H1 (cell line): ENCODE measurements around the gene TLE4. TPM values are rescaled to one million over a fixed set of nuclear protein-coding genes. Genes with fewer than 3 reads are reported as not detected.

Source experiments
- CTCF ChIA-PET: fragments of 300-600 bp; sonication (Branson Sonifier 250); formaldehyde crosslinking; loops from one replicate; lab custom pipeline; 2021; ENCODE audit not compliant: partially characterized antibody; lab: Charles Lee
- POLR2A ChIA-PET: fragments of 300-600 bp; sonication (Branson Sonifier 250); formaldehyde crosslinking; loops from one replicate; lab custom pipeline; 2021; ENCODE audit warnings: inconsistent platforms; ENCODE audit not compliant: partially characterized antibody; lab: Charles Lee
- DNase-seq, 2 experiments: peaks; one replicate each; pipeline versions ENCODE4 v3.0.0 to v3.0.0-alpha.2; 2010 to 2022; ENCODE audit warnings: low spot score in 2 of 2, low read depth in 1 of 2, mixed read lengths in 1 of 2
- FAIRE-seq: peaks from 2 replicates; lab custom pipeline; 2011; peaks lifted over from hg19 to GRCh38; lab: Jason Lieb, UNC
- H2AFZ ChIP-seq: 2 replicates; pipeline ENCODE4 v1.8.1; 2012; ENCODE audit warnings: low read length, inconsistent platforms
- H2AK5ac ChIP-seq: 2 replicates; pipeline ENCODE4 v1.6.1; 2013; ENCODE audit warnings: low read depth, low read length
- H2BK120ac ChIP-seq: replicated peaks from 2 replicates; pipeline ENCODE3; 2013; ENCODE audit warnings: low read depth, low read length, inconsistent platforms
- H2BK12ac ChIP-seq: 2 replicates; pipeline ENCODE4 v1.6.1; 2013; ENCODE audit warnings: low read depth, low read length
- H2BK15ac ChIP-seq: 2 replicates; pipeline ENCODE4 v1.6.1; 2013; ENCODE audit warnings: low read length
- H2BK20ac ChIP-seq: 2 replicates; pipeline ENCODE4 v1.6.1; 2013; ENCODE audit warnings: low read length
- H2BK5ac ChIP-seq: 2 replicates; pipeline ENCODE4 v1.6.1; 2013; ENCODE audit warnings: low read depth, low read length
- H3K14ac ChIP-seq: 2 replicates; pipeline ENCODE4 v1.6.1; 2013; ENCODE audit warnings: inconsistent platforms; ENCODE audit not compliant: insufficient read length
- H3K18ac ChIP-seq: 2 replicates; pipeline ENCODE4 v1.6.1; 2013; ENCODE audit warnings: low read length; ENCODE audit errors: extremely low read depth
- H3K23ac ChIP-seq: 2 replicates; pipeline ENCODE4 v1.6.1; 2013; ENCODE audit warnings: inconsistent platforms; ENCODE audit not compliant: insufficient read length
- H3K23me2 ChIP-seq: 2 replicates; pipeline ENCODE4 v1.6.1; 2013; ENCODE audit warnings: low read depth, low read length
- H3K27ac ChIP-seq: 2 replicates; pipeline ENCODE4 v1.6.1; 2011; ENCODE audit warnings: low read depth, low read length, inconsistent platforms
- H3K27me3 ChIP-seq, 4 experiments: replicated peaks in 1 of 4; 1 replicate in 1 of 4; 2 replicates in 3 of 4; pipeline versions ENCODE4 v1.6.1 to v1.8.1; 2011 to 2013; ENCODE audit warnings: low read length in 3 of 4, mild to moderate bottlenecking in 3 of 4, inconsistent platforms in 2 of 4, mixed read lengths in 2 of 4, moderate library complexity in 1 of 4; ENCODE audit not compliant: control insufficient read depth in 3 of 4, insufficient read depth in 3 of 4; ENCODE audit errors: extremely low read depth in 1 of 4
- H3K36me3 ChIP-seq, 4 experiments: 2 replicates each; pipeline versions ENCODE4 v1.6.1 to v1.8.1; 2011 to 2013; ENCODE audit warnings: mild to moderate bottlenecking in 4 of 4, low read length in 3 of 4, moderate library complexity in 2 of 4, control low read depth in 1 of 4, inconsistent platforms in 1 of 4; ENCODE audit not compliant: insufficient read depth in 4 of 4, control insufficient read depth in 2 of 4
- H3K4ac ChIP-seq: replicated peaks from 2 replicates; pipeline ENCODE3; 2013; ENCODE audit warnings: low read length, low read depth, mixed read lengths, inconsistent platforms; ENCODE audit not compliant: insufficient read length
- H3K4me1 ChIP-seq, 4 experiments: replicated peaks in 1 of 4; 1 replicate in 1 of 4; 2 replicates in 3 of 4; pipeline versions ENCODE4 v1.6.1 to v1.8.1; 2011 to 2013; ENCODE audit warnings: low read length in 3 of 4, inconsistent platforms in 2 of 4, mixed read lengths in 1 of 4; ENCODE audit not compliant: insufficient read depth in 4 of 4, control insufficient read depth in 3 of 4
- H3K4me2 ChIP-seq, 2 experiments: 2 replicates each; pipeline versions ENCODE4 v1.6.1 to v1.8.1; 2011 to 2013; ENCODE audit warnings: low read depth in 2 of 2, low read length in 2 of 2, control low read depth in 1 of 2, inconsistent platforms in 1 of 2, mild to moderate bottlenecking in 1 of 2; ENCODE audit not compliant: insufficient read depth in 1 of 2
- H3K4me3 ChIP-seq, 4 experiments: fragments of 200-600, 300-600 bp in 1 of 4; sonication (generic), shearing (Covaris generic), sonication (Bioruptor Twin) in 1 of 4; 2 replicates each; pipeline versions ENCODE4 v1.5.1 to v1.8.1; 2011 to 2016; ENCODE audit warnings: low read length in 4 of 4, low read depth in 3 of 4, control low read depth in 2 of 4, inconsistent platforms in 2 of 4, mild to moderate bottlenecking in 2 of 4, mixed read lengths in 1 of 4, moderate library complexity in 1 of 4; ENCODE audit not compliant: insufficient read depth in 2 of 4; ENCODE audit errors: extremely low read depth in 1 of 4
- H3K56ac ChIP-seq: replicated peaks from 2 replicates; pipeline ENCODE3; 2013; ENCODE audit warnings: low read depth, mild to moderate bottlenecking, mixed read lengths, low read length, inconsistent platforms; ENCODE audit not compliant: insufficient read length
- H3K79me1 ChIP-seq: 2 replicates; pipeline ENCODE4 v1.6.1; 2013; ENCODE audit warnings: low read depth, low read length, control low read depth
- H3K79me2 ChIP-seq, 2 experiments: 2 replicates each; pipeline versions ENCODE4 v1.6.1 to v1.8.1; 2012 to 2013; ENCODE audit warnings: low read length in 2 of 2, mild to moderate bottlenecking in 2 of 2, inconsistent platforms in 1 of 2; ENCODE audit not compliant: insufficient read depth in 2 of 2, control insufficient read depth in 1 of 2
- H3K9ac ChIP-seq, 4 experiments: replicated peaks in 1 of 4; 1 replicate in 1 of 4; 2 replicates in 3 of 4; pipeline versions ENCODE4 v1.6.1 to v1.8.1; 2011 to 2013; ENCODE audit warnings: low read depth in 3 of 4, low read length in 3 of 4, control low read depth in 2 of 4, mild to moderate bottlenecking in 2 of 4, moderate library complexity in 2 of 4, inconsistent platforms in 1 of 4; ENCODE audit errors: extremely low read depth in 1 of 4
- H3K9me3 ChIP-seq, 2 experiments: 2 replicates each; pipeline versions ENCODE4 v1.6.1 to v1.8.1; 2012 to 2013; ENCODE audit warnings: mild to moderate bottlenecking in 2 of 2, moderate library complexity in 2 of 2, control low read depth in 1 of 2, inconsistent platforms in 1 of 2, low read depth in 1 of 2, low read length in 1 of 2, mixed read lengths in 1 of 2; ENCODE audit not compliant: insufficient read depth in 2 of 2
- H4K20me1 ChIP-seq, 2 experiments: replicated peaks in 1 of 2; 2 replicates each; pipeline versions ENCODE3 to v1.8.1; 2011 to 2013; ENCODE audit warnings: inconsistent platforms in 2 of 2, low read length in 2 of 2, mild to moderate bottlenecking in 1 of 2; ENCODE audit not compliant: insufficient read depth in 2 of 2, control insufficient read depth in 1 of 2
- H4K5ac ChIP-seq: 2 replicates; pipeline ENCODE4 v1.6.1; 2013; ENCODE audit warnings: low read length, low read depth, mixed read lengths, inconsistent platforms; ENCODE audit not compliant: insufficient read length
- H4K8ac ChIP-seq: 2 replicates; pipeline ENCODE4 v1.8.0; 2013; ENCODE audit warnings: mild to moderate bottlenecking, moderate library complexity, low read length, inconsistent platforms; ENCODE audit not compliant: insufficient read depth; ENCODE audit errors: extremely low read depth
- H4K91ac ChIP-seq: replicated peaks from 2 replicates; pipeline ENCODE3; 2013; ENCODE audit warnings: low read length, mixed read lengths, inconsistent platforms; ENCODE audit not compliant: insufficient read length
- BRCA1 ChIP-seq: IDR thresholded peaks from 2 replicates; pipeline ENCODE4 v1.6.1; 2012; ENCODE audit warnings: low read depth, low read length, improper control_type of control experiment
- CBX8 ChIP-seq: fragments of 300-800, 300-1000 bp; sonication (generic); IDR thresholded peaks from 2 replicates; pipeline ENCODE4 v1.7.1; 2016; ENCODE audit warnings: low read depth, low read length, borderline replicate concordance
- CREB1 ChIP-seq: IDR thresholded peaks from 2 replicates; pipeline ENCODE4 v1.6.1; 2012; ENCODE audit warnings: inconsistent platforms
- GABPA ChIP-seq: IDR thresholded peaks from 2 replicates; pipeline ENCODE4 v1.6.1; 2011; ENCODE audit warnings: mild to moderate bottlenecking, low read length, moderate library complexity, borderline replicate concordance; ENCODE audit not compliant: insufficient read depth
- HDAC6 ChIP-seq: IDR thresholded peaks from one replicate; pipeline ENCODE4 v1.7.1; 2012; ENCODE audit warnings: low read depth, mild to moderate bottlenecking, inconsistent platforms, low read length, moderate library complexity
- JUN ChIP-seq: IDR thresholded peaks from 2 replicates; pipeline ENCODE4 v1.6.1; 2011; ENCODE audit warnings: low read depth, mild to moderate bottlenecking, improper control_type of control experiment, low read length
- JUND ChIP-seq: IDR thresholded peaks from 2 replicates; pipeline ENCODE4 v1.6.1; 2011; ENCODE audit warnings: mild to moderate bottlenecking, improper control_type of control experiment, low read length
- NRF1 ChIP-seq: IDR thresholded peaks from 2 replicates; pipeline ENCODE4 v1.6.1; 2011; ENCODE audit warnings: mild to moderate bottlenecking, low read depth, low read length, improper control_type of control experiment
- POLR2A ChIP-seq, 2 experiments: IDR thresholded peaks; 1 replicate in 1 of 2; 2 replicates in 1 of 2; pipeline ENCODE4 v1.6.1; 2011; ENCODE audit warnings: low read depth in 2 of 2, low read length in 2 of 2, mild to moderate bottlenecking in 2 of 2; ENCODE audit errors: control extremely low read depth in 1 of 2
- RFX5 ChIP-seq: IDR thresholded peaks from 2 replicates; pipeline ENCODE4 v1.6.1; 2011; ENCODE audit warnings: low read depth, low read length, improper control_type of control experiment, borderline replicate concordance
- SIX5 ChIP-seq: IDR thresholded peaks from 2 replicates; pipeline ENCODE4 v1.6.1; 2011; ENCODE audit warnings: mild to moderate bottlenecking, low read depth, low read length
- SRF ChIP-seq: IDR thresholded peaks from 2 replicates; pipeline ENCODE4 v1.6.1; 2011; ENCODE audit warnings: mild to moderate bottlenecking, low read depth, low read length, moderate library complexity
- SUZ12 ChIP-seq: fragments of 200-600 bp; sonication (generic); IDR thresholded peaks from 2 replicates; pipeline ENCODE4 v1.6.1; 2012; ENCODE audit warnings: mild to moderate bottlenecking, inconsistent platforms, low read length, moderate library complexity, mixed read lengths
- WGBS, 2 experiments: shearing (Covaris generic) in 1 of 2; methylation state at CpG; one replicate each; pipeline versions ENCODE4 v1.1.6 to v1.1.7; 2013 to 2015; ENCODE audit warnings: low lambda C conversion rate in 2 of 2, mixed read lengths in 2 of 2, inconsistent platforms in 1 of 2, low coverage in 1 of 2, missing lambda C conversion rate in 1 of 2; ENCODE audit not compliant: insufficient replicate concordance in 2 of 2, insufficient coverage in 1 of 2, insufficient read length in 1 of 2; ENCODE audit errors: extremely low coverage in 1 of 2, missing lambda C conversion rate in 1 of 2; 5-methylcytosine and 5-hydroxymethylcytosine counted together
- polyA plus RNA-seq, 7 experiments: library from polyadenylated mRNA; depleted of rRNA in 3 of 7; stranded (reverse) in 5 of 7; unstranded in 2 of 7; fragments of >200 nt in 5 of 7; fragments of 200-250 nt in 2 of 7; gene quantifications; 1 replicate in 5 of 7; 2 replicates in 1 of 7; 4 replicates in 1 of 7; pipeline versions ENCODE4 v1.2.1 to v1.2.3, GENCODE V29; 2011 to 2013; ENCODE audit warnings: missing spikeins in 2 of 7, mixed read lengths in 2 of 7
- total RNA-seq: library from RNA; stranded (reverse); fragmentation: NEBNext Ultra II Directional; extraction: Animal tissue kit (Norgen Biotek cat#: 25700); gene quantifications from 2 replicates; pipeline ENCODE4 v1.2.1, GENCODE V29; 2021

The TLE4 gene
- total and polyA plus RNA-seq, 2 of the 8 experiments (the other 6 are each of a cell fraction or from before 2014, with no cell fraction given): 32.4 to 36.9 TPM

- H2AK5ac ChIP-seq: no peak overlapping the region
- H3K9me3 ChIP-seq: no peaks in the 10 kb centered on the region
- H3K4me1 ChIP-seq: peaks cover 9 to 30% (median 16%) of the 10 kb centered on the region in 4 experiments
- no peak overlapping the region for H2AFZ ChIP-seq
- H3K4ac ChIP-seq: no peak overlapping the region
- peak overlapping the region in 1 of 4 experiments; percentile 38; a peak in 1 of 8 replicates for H3K4me3 ChIP-seq
- no peak for FAIRE-seq
- H3K23me2 ChIP-seq: no peaks in the 10 kb centered on the region
- H2BK12ac ChIP-seq: no peak overlapping the region
- H3K36me3 ChIP-seq: no peaks in the 10 kb centered on the region
- H2BK120ac ChIP-seq: no peak overlapping the region
- H3K79me1 ChIP-seq: no peaks in the 10 kb centered on the region
- ChIA-PET POLR2A (interaction anchor here (1.0 to 1.6 kb wide), 3 partner anchors 8 to 91 kb away, joined by 4 to 6 read pairs (median 4); partner anchors contain the start of gene TLE4), CTCF (interaction anchor here (1.0 to 1.1 kb wide), 2 partner anchors 69 to 1223 kb away, joined by 3 read pairs; no protein-coding TSS in a partner anchor)
- no peak overlapping the region for H2BK20ac ChIP-seq
- H3K79me2 ChIP-seq: 0 out of 4 replicates have a peak, but pooled peaks cover 0 to 3% of the 10 kb centered on the region in 2 experiments
- no peaks in the 10 kb centered on the region for H4K20me1 ChIP-seq
- peak overlapping the region; percentile 45 to 58 for H3K4me2 ChIP-seq
- H3K23ac ChIP-seq: no peak overlapping the region
- H3K27me3 ChIP-seq: no peaks in the 10 kb centered on the region
- no peak overlapping the region for H3K14ac ChIP-seq
- H3K18ac ChIP-seq: no peak overlapping the region
- no peak overlapping the region for H3K56ac ChIP-seq
- no peak overlapping the region for H2BK15ac ChIP-seq
- no peak for DNase-seq
- no peak overlapping the region for H4K91ac ChIP-seq
- H3K27ac ChIP-seq: no peak overlapping the region; the same call in 1 of the 2 replicates
- no peak overlapping the region for H4K5ac ChIP-seq
- WGBS, 2 experiments: 14% methylated on average over 5 of the region's 6 CpGs; no CpG with 5 or more reads in 1 of the 2 experiments
- H3K9ac ChIP-seq: no peak overlapping the region
- H2BK5ac ChIP-seq: no peak overlapping the region
- no peak overlapping the region for H4K8ac ChIP-seq
- no peak for TF ChIP-seq CBX8
- no peak for TF ChIP-seq JUN
- no peak for TF ChIP-seq HDAC6
- no peak for TF ChIP-seq SUZ12
- no peak for TF ChIP-seq POLR2A (IDR thresholded peaks at IDR 0.05; ENCODE audit: control extremely low read depth in 1 of 2, low read depth in 2 of 2, low read length in 2 of 2)
- no peak for TF ChIP-seq RFX5
- no peak for TF ChIP-seq SIX5
- TF ChIP-seq SRF: no peak
- TF ChIP-seq CREB1: no peak
- no peak for TF ChIP-seq BRCA1
- no peak for TF ChIP-seq GABPA
- no peak for TF ChIP-seq NRF1
- no peak for TF ChIP-seq JUND
Observed at GRCh38 chr9:79662537-79662956, 90.8 kb downstream of the TLE4 start.
